Left hindlimb (tissue), 1 donor: ENCODE results near the gene GALNT9.

Experiments used
- DNase-seq: peaks from one replicate; pipeline ENCODE4 v3.0.0-alpha.2; 2018

GALNT9 gene

GRCh38 chr12:132166093-132166492, 163.3 kb downstream of the GALNT9 start:
- no peak for DNase-seq

- no peak for DNase-seq
Observed at GRCh38 chr12:132165584-132165983, 163.8 kb downstream of the GALNT9 start.

GRCh38 chr12:132164426-132164825, 165.0 kb downstream of the GALNT9 start:
- no peak for DNase-seq

GRCh38 chr12:132163911-132164288, 165.5 kb downstream of the GALNT9 start:
- DNase-seq: no peak

GRCh38 chr12:132163041-132163910, 166.1 kb downstream of the GALNT9 start:
- DNase-seq: no peak

- DNase-seq: peak; percentile 82
Observed at GRCh38 chr12:132162508-132163031, 166.8 kb downstream of the GALNT9 start.

- no peak for DNase-seq
Observed at GRCh38 chr12:132161796-132162507, 167.4 kb downstream of the GALNT9 start.

GRCh38 chr12:132161036-132161781, 168.2 kb downstream of the GALNT9 start:
- DNase-seq: no peak

- no peak for DNase-seq
Observed at GRCh38 chr12:132160601-132161035, 168.8 kb downstream of the GALNT9 start.

- no peak for DNase-seq
Observed at GRCh38 chr12:132160016-132160415, 169.4 kb downstream of the GALNT9 start.

- DNase-seq: no peak
Observed at GRCh38 chr12:132159555-132160003, 169.8 kb downstream of the GALNT9 start.

GRCh38 chr12:132158677-132159554, 170.5 kb downstream of the GALNT9 start:
- no peak for DNase-seq

GRCh38 chr12:132157733-132158409, 171.5 kb downstream of the GALNT9 start:
- DNase-seq: no peak

GRCh38 chr12:132156573-132157325, 172.6 kb downstream of the GALNT9 start:
- DNase-seq: no peak

GRCh38 chr12:132155771-132156572, 173.4 kb downstream of the GALNT9 start:
- no peak for DNase-seq

- no peak for DNase-seq
Observed at GRCh38 chr12:132154941-132155770, 174.2 kb downstream of the GALNT9 start.

GRCh38 chr12:132154341-132154761, 175.0 kb downstream of the GALNT9 start:
- no peak for DNase-seq

GRCh38 chr12:132153501-132154340, 175.7 kb downstream of the GALNT9 start:
- DNase-seq: peak; percentile 78
